AG10803 (cell line): ENCODE data around the gene PEAR1.

ENCODE experiments used
- DNase-seq: peaks from one replicate; pipeline ENCODE4 v3.0.0; 2010; ENCODE audit warnings: low read depth
- H3K4me3 ChIP-seq: 2 replicates; pipeline ENCODE4 v1.5.1; 2011; ENCODE audit warnings: mild to moderate bottlenecking, low read length, control low read depth
- TF ChIP-seq, protein P1 (sequence below): conservative IDR thresholded peaks from 2 replicates; pipeline ENCODE4 v1.5.1; 2011; ENCODE audit warnings: mild to moderate bottlenecking, low read length, control low read depth, inconsistent platforms

The PEAR1 gene

DNA sequence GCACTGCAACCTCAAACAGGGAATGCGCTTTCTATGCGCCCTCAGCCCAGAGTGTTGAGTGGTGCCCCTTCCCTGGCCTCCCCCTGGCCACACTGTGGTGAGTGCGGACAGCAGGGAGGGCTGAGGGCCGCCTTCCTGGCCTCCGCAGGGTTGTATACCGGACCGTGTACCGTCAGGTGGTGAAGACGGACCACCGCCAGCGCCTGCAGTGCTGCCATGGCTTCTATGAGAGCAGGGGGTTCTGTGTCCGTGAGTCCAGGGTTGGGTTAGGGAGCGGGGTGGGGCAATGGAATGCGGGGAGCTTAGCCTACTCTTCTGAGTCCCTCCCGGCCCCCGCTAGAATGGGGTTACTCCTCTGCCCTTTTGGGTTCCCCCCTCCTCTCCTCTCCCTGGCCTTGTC is 11.7 kb downstream of the PEAR1 start:
- no peak overlapping the region for H3K4me3 ChIP-seq
- DNase-seq = no peak
- TF ChIP-seq, protein P1, sequence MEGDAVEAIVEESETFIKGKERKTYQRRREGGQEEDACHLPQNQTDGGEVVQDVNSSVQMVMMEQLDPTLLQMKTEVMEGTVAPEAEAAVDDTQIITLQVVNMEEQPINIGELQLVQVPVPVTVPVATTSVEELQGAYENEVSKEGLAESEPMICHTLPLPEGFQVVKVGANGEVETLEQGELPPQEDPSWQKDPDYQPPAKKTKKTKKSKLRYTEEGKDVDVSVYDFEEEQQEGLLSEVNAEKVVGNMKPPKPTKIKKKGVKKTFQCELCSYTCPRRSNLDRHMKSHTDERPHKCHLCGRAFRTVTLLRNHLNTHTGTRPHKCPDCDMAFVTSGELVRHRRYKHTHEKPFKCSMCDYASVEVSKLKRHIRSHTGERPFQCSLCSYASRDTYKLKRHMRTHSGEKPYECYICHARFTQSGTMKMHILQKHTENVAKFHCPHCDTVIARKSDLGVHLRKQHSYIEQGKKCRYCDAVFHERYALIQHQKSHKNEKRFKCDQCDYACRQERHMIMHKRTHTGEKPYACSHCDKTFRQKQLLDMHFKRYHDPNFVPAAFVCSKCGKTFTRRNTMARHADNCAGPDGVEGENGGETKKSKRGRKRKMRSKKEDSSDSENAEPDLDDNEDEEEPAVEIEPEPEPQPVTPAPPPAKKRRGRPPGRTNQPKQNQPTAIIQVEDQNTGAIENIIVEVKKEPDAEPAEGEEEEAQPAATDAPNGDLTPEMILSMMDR = no peak

DNA sequence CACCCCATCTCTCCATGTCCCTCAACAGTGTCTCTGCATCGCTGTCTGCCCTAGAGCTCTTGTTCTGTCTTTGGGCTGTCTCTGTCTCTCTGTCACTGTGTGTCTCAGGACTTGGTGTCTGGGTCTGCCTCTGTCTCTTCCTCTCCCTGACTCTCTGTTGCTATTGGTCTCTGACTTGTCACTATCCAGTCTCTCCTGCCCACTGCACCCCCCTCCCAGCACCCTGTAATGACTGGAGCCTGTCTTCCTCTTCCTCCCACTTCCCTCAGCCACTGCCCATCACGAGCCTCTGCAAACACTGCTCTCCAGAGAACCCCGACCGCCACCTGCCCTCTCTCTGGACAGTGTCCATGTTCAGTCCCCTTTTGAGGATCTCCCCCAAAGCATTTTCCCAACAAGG is 12.1 kb downstream of the PEAR1 start:
- DNase-seq = no peak
- TF ChIP-seq, protein P1 = no peak

DNA sequence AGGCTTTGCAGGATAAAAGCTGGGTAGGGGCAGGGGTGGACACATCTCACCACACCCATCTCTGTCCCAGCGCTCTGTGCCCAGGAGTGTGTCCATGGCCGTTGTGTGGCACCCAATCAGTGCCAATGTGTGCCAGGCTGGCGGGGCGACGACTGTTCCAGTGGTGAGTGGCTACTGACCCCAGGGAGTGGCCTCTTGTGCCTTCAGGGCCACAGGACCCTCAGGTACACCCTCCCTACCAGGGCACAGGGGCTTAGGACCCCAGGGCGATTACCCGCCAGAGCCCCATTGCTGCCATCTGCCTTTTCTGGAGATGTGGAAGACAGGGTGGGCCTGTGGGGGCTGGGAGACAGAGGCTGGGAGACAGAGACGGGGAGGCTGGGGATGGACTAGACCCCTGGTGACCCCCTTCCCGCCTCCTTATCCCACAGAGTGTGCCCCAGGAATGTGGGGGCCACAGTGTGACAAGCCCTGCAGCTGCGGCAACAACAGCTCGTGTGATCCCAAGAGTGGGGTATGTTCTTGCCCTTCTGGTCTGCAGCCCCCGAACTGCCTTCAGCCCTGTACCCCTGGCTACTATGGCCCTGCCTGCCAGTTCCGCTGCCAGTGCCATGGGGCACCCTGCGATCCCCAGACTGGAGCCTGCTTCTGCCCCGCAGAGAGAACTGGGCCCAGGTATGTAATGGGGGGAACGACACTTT is 12.8 kb downstream of the PEAR1 start:
- no peak overlapping the region for H3K4me3 ChIP-seq
- no peak for DNase-seq
- TF ChIP-seq, protein P1 = no peak

More for the DNA sequence above, 12.1 kb downstream of the PEAR1 start:
- no peak overlapping the region for H3K4me3 ChIP-seq

DNA sequence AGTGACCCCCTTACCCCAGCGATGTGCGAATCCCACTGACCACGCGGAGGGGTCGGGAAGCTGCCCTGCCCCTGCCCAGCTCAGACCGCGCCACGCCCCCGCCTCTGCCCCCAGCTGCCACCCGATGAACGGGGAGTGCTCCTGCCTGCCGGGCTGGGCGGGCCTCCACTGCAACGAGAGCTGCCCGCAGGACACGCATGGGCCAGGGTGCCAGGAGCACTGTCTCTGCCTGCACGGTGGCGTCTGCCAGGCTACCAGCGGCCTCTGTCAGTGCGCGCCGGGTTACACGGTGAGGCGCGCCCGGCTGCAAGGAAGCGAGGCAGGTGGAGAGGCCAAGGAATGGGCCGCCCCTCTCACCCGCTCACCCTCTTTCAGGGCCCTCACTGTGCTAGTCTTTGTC is 15.0 kb downstream of the PEAR1 start:
- TF ChIP-seq, protein P1 = no peak
- H3K4me3 ChIP-seq = no peak overlapping the region
- DNase-seq = no peak

DNA sequence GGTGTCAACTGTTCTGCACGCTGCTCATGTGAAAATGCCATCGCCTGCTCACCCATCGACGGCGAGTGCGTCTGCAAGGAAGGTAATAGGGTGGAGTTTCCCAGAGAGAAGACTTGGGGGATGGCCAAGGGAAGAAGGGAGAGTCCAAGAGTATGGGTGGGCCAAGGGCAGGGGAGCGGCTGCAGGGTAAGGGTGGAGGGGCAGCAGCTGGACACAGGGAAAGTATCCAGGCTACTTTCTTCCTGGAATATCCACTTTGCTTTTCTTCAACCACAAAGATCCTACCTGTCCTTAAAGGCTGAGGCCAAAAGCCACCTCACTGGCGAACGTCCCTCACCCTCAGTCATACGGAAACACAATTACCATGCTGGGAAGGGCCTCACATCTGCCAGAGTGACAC is 15.4 kb downstream of the PEAR1 start:
- TF ChIP-seq, protein P1 = no peak
- DNase-seq = no peak
- H3K4me3 ChIP-seq = no peak overlapping the region

DNA sequence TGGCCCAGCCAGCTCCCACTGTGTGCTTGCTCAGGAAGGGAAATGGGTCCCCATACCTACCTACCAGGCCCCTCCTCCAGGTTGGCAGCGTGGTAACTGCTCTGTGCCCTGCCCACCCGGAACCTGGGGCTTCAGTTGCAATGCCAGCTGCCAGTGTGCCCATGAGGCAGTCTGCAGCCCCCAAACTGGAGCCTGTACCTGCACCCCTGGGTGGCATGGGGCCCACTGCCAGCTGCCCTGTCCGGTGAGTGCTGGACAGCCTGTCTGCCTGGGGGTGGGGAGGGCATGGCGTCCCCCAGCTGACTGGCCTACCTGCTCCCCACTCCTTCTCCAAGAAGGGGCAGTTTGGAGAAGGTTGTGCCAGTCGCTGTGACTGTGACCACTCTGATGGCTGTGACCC is 16.2 kb downstream of the PEAR1 start:
- no peak for DNase-seq
- TF ChIP-seq, protein P1 = no peak
- no peak overlapping the region for H3K4me3 ChIP-seq

DNA sequence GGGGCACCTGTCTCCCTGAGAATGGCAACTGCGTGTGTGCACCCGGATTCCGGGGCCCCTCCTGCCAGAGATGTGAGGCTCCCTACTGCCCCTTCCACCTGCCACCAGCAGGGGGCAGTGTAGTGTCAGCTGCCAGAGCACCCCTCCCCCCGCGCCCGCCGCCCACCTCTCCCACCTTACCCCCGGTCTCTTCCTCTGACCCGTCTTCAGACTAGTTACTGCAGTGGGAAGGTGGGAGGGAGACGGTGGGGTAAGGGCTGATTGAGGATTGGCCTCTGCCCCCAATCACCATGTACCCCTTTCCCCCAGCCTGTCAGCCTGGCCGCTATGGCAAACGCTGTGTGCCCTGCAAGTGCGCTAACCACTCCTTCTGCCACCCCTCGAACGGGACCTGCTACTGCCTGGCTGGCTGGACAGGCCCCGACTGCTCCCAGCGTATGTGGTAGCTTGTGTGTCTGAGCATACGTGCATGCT is 16.8 kb downstream of the PEAR1 start:
- no peak for DNase-seq
- TF ChIP-seq, protein P1 = peak; percentile 58
- H3K4me3 ChIP-seq = no peak overlapping the region
